WI38 (cell line): Measurements from ENCODE around the gene CENPT.

Source experiments
- H3K4me3 ChIP-seq: 2 replicates; pipeline ENCODE4 v1.5.1; 2011; ENCODE audit warnings: low read depth, mild to moderate bottlenecking, control low read depth, low read length
- TF ChIP-seq, protein P1 (sequence below): IDR thresholded peaks from 2 replicates; pipeline ENCODE4 v1.5.1; 2012; ENCODE audit warnings: low read depth, mild to moderate bottlenecking, control low read depth, low read length

CENPT gene

DNA sequence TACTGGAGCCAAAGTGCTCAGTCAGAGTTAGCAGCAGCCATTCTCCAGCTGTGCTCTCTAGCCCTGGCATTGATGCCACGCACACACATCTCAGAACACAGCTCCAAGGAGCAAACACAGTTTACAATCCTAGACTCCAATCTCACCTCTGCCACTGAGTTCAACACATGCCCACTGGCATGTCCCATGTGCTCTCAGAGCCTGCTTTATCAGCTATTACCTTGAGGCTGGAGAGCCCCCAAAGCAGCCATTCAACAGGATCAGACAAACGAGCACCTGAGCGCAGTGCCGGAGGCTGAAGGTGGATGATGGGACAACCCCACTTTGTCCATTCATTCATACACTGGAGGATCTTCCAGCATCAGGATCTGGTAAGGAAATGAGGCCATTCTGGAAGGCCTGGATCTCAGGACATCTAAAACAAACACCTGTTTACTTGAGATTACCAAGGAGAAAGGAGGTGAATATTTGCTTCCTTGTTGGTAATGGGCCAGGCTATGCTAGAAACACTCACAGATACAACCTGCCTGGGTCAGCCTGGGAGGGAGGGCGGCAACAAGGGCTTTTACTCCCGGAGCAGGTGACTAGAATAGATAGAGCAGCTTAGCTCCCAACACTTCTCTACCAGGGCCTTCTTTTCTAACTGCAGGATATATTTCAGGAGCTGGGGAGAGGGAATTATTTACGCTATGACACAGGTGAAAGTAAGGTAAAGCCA, 66.5 kb downstream of the CENPT start:
- TF ChIP-seq, protein P1, sequence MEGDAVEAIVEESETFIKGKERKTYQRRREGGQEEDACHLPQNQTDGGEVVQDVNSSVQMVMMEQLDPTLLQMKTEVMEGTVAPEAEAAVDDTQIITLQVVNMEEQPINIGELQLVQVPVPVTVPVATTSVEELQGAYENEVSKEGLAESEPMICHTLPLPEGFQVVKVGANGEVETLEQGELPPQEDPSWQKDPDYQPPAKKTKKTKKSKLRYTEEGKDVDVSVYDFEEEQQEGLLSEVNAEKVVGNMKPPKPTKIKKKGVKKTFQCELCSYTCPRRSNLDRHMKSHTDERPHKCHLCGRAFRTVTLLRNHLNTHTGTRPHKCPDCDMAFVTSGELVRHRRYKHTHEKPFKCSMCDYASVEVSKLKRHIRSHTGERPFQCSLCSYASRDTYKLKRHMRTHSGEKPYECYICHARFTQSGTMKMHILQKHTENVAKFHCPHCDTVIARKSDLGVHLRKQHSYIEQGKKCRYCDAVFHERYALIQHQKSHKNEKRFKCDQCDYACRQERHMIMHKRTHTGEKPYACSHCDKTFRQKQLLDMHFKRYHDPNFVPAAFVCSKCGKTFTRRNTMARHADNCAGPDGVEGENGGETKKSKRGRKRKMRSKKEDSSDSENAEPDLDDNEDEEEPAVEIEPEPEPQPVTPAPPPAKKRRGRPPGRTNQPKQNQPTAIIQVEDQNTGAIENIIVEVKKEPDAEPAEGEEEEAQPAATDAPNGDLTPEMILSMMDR: no peak

DNA sequence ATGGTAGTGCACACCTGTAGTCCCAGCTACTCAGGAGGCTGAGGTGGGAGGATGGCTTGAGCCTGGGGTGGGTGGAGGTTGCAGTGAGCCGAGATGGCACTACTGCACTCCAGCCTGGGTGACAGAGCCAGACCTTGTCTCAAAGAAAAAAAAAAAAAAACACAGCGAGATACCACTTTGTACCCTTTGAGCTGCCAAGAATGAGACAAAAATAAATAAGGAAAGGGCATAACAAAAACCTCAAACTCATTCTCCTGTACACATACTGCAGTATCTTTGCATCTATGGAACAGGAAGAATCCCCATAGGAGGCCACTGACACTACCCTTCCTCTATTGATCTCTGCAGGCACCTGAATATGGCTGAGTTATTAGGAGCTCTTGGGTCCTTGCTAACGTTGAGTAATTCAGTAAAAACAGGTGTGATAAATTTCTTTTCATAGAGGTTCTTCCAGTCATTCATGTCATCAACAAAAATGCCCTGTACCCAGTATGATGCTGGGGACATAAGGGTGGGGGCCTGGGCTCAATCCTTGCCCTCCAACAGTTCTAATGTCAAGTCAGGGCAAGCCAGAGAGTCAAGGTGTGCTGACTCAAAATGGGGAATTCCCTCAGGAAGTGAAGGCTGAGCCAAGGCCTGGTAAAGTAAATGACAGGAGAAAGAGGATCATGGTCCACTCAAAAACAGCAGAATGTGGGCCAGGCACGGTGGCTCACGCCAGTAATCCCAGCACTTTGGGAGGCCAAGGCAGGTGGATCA, 68.1 kb downstream of the CENPT start:
- H3K4me3 ChIP-seq: no peak overlapping the region

More for the DNA sequence above, 66.5 kb downstream of the CENPT start:
- no peak overlapping the region for H3K4me3 ChIP-seq

More for the DNA sequence above, 68.1 kb downstream of the CENPT start:
- TF ChIP-seq, protein P1: no peak
